HG02973 (cell line): ENCODE measurements around the gene IRF2BP2.

Experiments used
- ATAC-seq: cut with Tn5 transposase; IDR thresholded peaks from one replicate; pipeline ENCODE4 v1.9.1; 2021; ENCODE audit warnings: moderate library complexity; ENCODE audit not compliant: unreplicated experiment

Gene IRF2BP2

DNA sequence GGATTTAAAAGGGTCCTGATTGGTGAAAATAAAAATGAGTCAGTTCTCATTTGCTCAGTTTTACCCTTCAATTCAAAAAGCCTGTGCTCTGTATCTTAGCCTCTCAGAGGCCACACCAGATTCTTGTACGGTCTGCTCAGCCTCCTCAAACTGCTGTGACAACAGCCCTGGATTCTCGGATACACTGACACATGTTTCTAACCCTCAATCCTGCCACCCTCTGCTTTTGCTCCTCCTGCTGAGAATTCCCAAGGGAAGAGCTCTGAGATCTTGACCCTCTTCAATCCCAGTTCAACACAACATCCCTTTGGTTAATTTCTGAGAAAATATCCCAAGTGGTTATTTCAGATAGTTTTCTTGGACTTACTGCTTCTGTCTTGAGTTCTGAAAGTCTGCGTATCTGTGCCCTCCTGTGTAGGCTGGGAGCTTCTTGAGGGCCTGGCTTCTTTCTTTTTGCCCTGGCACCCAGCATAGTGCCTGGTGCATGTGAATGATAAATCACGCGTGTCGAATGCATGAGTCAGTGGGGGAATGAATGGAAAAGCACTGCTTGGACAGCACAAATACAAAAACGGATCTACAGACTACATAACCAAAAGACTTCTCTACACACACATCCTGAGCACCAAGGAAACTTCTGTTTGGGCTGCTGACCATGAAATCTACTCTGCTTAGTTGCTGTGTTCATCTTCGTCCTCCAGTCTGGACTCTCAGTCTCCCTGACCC lies 24.5 kb downstream of the IRF2BP2 start:
- no peak for ATAC-seq

DNA sequence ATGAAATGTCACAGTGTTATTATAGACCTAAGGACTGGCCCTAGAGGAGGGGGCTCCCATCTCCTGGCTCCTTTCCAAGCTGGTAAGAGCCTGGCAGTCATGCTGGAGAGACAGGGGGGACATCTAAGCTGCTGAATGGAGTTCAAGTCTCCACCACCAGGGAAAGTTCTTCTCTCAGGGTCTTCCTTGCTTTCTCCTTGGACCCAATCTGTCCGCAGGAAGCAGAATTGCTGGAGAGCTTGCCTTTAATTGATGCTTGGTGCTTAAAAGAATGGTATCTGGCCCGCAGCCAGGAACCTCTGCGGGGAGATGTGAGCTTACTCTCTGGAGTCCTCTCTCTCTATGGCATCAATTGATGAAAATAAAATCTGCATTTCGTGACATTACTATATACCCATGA lies 25.1 kb downstream of the IRF2BP2 start:
- no peak for ATAC-seq

DNA sequence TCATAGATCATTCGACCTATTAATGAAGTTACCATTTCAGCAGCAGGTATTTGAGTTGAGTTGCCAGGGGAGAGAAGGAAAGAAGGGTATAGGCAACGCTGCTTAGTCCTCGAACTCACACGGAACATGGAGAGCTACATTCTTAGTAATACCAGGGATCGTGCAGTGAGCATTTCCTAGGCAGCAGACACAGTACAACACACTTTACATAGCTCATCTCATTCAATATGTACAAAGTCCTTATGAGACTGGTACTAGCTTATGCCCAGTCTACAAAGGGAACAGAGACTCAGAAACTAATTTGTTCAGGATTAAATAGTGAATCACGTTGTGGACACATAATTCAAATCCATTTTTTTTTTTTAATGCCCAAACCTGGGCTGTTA lies 25.6 kb downstream of the IRF2BP2 start:
- ATAC-seq: no peak

DNA sequence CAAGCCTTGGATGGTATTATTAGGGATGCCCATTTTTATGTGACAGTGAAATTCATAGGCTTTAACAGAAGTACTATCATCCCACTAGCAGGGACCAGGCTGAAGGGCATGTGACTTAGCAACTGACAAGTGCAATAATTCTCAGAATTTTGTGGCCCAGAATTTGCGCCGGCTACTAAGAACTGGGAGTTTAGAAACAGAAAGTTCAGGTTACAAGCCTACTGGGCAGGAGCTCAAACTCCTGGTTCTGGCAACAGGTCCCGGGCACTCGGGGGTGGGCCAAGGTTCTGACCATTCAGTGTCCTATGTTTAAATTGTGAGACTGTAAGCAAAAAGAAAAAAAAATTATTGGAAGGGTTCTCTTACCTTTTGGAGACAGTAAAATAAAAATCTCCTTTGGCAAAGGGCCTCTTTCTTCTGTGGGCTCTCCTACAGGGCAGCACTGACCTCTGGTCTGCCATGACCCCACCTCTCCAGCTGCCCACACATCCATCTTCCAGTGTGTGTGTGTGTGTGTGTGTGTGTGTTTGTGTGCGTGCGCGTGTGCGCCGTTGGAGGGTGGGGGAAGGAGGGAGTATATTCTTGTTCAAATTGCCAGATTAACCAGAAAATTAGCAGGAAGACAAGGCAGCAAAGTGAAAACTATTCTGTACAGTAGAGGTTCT lies 26.1 kb downstream of the IRF2BP2 start:
- no peak for ATAC-seq

DNA sequence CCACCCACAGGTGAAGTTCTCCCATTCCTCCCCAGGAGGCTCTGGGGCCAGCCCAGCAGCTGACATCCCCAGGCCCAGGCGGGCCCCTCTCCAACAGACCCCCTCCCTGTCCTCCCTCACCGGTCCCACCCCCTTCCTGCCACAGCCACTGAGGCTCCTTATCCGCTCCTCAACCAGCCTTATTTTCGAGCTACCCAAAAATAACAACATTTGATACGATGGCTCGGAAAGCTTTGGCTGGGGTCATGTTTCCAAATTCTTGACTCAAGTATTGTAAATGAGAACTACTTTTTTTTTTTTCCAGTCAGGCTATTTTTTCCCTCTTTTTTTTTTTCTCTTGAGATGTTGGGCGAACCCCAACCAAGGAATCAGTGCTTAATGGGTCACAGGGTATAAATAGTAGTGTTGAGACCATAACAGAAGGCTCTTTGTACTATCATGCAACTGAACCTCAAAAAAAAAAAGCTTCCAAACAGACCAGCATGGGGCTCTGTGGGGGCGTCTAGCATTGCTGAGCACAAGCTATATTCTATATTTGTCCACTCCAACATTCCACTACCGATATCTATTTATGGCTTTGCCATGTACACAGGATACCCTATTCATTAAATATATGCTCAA lies 27.2 kb downstream of the IRF2BP2 start:
- no peak for ATAC-seq

DNA sequence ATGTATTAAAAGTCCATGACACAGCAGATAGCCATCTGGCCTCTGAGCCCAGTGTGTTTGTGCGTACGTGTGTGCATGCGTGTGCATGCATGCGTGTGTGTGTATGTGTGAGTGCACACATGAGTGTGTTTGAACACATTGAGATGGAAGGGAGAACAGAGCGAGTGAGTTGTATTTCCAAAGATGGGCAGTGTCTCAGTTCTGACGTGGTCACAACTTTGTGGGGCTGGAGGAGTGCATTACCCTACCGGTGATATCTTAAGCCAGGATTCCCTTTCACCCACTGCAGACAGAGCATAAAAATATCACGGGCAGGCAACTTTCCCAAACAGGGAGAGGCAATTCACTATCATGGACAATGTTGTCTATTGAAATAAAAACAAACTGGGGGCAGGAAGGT lies 27.8 kb downstream of the IRF2BP2 start:
- no peak for ATAC-seq

DNA sequence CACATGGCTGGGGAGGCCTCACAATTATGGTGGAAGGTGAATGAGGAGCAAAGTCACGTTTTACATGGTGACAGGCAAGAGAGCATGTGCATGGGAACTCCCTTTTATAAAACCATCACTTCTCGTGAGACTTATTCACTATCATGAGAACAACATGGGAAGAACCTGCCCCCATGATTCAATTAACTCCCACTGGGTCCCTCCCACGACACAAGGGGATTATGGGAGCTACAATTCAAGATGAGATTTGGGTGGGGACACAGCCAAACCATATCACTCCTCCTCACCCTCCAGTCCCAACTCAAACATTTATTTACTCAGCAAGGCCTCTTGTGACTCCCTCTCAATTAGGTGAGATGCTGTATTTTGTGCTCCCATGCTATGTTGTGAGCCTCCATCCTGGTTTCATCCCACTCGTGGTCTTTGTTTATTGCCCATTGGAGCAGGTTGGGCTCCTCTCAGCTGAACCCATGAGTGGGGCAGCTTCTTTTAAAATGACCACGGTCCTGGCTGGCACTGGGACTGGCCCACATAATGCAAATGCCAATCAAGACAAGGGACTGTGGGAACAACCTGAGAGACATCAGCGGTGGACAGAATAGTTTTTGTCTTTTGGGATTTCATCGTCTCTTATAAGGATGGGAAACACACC lies 28.8 kb downstream of the IRF2BP2 start:
- no peak for ATAC-seq

DNA sequence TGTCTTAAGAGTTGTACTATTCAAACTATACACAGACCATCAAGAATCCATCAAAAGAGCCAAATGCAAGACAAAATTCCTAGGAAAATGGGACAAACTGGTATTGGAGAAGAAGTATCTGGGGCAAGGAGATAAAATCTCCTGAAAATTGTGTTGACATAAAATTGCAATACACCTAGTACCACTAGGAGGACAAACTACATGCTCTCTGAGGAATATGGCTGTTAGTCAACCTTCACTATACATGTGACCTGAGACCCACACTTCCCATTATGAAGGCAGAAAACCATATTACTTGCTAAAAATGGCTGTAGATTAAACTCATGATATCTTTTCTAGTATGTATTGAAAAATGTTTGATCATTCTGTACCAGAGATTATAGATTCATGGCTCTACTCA lies 30.0 kb downstream of the IRF2BP2 start:
- ATAC-seq: no peak

DNA sequence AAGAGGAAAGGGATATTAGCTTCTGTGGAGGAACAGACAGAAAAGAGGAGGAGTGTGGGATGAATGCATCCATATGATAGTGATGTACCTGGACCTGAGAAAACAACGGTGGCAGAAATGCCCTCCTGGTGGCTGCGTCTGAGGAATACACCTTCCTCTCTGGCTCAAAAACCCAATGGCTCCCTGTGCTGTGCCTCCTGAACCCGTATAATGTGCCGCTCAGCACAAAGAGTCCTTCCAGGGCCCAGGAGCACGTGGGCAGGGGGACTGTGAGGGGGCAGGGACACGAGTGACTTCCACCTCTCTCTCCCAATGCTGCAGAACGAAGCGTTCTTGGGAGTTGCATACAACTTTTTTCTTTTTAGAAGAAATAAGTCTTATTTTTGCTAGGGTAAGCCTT lies 31.2 kb downstream of the IRF2BP2 start:
- no peak for ATAC-seq

DNA sequence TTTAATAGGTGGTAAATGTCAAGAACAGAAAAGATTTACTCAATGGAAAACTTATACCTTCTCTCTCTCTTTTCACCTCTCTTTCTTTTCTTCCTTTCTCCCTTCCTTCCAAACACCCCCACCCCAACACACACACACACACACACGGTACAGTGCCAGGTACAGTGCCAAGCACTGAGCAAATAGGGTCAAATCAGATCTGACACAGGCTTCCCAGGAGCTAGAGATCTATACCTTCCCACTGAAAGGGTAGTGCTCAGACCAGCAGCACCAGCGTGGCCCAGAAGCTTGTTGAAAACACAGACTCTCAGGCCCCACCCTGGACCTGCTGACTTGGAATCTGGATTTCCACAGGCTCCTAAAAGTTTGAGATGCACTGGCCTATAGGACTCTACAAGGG lies 31.9 kb downstream of the IRF2BP2 start:
- ATAC-seq: no peak

DNA sequence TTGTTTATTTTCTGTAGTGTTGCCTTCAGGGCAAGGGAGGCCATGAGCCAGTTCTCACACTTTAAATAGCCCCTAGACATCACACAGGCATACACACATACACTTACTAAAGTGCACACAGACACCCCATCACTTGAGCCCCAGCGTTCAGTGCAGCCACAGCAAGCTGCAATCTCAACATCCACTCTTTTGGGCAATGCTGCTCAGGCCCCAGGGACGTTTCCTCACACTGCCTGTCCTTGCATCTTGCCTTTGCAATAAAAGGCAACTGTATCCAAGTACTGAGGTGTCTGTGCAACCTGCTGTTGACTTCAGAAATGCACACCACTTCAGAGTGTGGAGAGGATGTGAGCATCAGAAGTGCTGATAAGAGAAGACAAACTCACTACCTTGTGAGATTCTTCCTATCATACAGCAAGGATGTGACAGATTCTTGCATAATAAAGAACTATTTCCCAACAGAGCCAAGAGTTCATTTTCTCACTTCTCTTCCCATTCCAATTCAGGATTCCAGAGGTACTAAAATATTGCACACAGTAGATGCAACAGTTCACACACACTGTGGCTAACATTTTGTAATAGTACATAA lies 36.2 kb downstream of the IRF2BP2 start:
- no peak for ATAC-seq

DNA sequence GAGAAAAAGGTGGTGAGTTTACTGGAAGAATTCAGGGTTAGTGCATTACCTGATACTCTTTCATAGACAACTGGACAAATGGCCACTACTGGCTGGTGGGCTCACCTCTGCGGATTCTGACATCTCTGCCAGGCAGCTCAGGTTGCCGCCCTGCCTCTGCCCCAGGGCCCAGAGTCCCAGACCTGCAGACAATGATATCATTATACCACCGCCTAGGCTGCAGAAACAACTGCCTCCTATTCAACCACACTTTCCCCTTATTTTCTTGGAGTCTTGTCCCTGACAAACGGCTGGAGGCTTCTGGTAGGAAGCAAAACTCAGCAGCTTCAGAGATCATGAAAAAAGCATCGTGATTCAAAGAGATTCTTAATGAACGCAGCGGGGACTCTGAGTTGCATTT lies 37.0 kb downstream of the IRF2BP2 start:
- no peak for ATAC-seq

DNA sequence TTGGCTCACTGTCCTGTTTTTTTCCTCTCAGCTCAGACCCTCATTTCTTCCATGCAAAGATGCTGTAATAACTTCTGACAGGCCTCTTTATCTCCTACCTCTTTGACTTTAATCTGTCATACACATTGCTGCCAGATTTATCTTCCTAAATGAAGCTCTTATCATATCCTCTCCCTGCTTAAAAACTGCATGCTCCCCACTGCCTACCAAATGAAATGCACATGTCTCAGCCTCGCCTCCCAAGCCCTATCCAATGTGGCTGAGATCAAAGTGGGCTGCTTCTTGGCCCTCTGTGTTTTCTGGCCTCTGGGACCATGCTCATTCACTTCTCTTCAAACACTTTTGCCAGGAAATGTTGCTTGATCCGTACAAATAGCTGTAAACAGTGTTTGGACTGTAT lies 38.3 kb downstream of the IRF2BP2 start:
- ATAC-seq: no peak

DNA sequence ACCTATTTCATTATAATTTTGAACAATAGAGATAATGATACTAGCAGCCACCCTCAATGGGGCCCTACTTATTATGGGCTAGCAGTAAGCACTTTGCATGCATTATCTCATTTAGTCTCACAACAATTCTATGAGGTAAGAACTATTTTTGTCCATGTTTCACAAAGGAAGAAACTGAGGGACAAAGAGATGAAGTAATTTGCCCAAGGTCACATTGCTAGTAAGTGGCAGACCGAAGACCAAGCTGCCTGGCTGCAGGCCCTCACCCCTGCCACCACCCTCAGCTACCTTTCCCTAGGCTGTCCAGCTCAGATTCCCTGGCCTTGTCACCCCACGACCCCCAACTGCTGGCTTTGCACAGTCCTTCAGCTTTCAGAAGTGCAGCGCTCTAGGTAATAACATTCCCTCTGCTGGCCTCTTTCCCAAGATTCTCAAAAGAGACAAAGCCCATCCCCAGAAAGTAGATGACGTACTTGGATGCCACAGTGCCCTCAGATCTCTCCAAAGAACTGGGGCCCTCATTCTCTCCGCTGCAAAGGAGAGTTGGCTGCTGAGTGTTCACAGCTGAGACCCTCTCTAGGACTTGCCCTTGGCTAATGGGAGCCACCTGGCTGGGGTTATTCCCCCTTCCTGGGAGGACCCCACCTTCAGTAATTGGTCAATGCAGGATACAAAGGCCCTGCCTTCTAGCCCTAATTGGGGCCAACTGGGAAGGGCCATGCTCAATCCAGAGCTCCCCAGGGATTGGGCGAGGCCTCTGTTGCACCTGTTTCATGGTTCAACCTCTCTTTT lies 39.5 kb downstream of the IRF2BP2 start:
- ATAC-seq: no peak

DNA sequence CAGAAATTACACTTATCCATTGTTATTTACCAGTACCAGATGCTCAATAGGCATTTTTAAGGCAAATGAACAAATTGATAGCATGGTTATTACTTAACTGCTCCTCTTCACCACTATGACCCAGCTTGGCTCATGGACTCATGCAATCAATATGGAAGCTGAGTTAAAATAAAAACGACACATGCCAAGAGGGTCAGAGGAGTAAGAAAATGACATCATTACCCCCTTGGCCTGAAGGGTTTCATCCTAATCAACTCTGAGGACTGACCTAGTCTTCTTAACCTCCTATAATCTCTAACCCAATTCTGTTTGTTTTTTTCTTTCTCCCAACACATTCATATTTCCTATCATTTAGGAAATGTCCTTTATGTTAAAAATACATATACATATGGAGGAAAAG lies 41.6 kb downstream of the IRF2BP2 start:
- ATAC-seq: no peak

DNA sequence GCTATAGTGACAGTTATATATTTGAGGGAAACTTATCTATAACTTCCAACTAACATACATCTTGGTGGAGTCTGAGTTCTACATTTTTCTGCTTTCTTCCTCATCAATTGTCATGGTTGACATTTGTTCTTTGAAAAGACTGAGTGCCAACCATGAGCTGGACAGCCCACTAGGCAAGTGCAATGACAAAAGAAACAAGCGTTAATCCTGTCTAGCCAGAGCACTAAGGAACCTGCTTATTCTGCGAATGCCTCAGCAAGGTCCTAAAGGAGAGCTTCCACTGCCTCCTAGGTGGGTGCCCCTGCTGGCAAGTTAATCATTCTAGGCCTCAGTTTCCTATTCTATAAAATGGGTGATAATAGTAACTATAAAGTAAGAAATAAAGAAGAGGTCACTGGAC lies 44.8 kb downstream of the IRF2BP2 start:
- no peak for ATAC-seq

DNA sequence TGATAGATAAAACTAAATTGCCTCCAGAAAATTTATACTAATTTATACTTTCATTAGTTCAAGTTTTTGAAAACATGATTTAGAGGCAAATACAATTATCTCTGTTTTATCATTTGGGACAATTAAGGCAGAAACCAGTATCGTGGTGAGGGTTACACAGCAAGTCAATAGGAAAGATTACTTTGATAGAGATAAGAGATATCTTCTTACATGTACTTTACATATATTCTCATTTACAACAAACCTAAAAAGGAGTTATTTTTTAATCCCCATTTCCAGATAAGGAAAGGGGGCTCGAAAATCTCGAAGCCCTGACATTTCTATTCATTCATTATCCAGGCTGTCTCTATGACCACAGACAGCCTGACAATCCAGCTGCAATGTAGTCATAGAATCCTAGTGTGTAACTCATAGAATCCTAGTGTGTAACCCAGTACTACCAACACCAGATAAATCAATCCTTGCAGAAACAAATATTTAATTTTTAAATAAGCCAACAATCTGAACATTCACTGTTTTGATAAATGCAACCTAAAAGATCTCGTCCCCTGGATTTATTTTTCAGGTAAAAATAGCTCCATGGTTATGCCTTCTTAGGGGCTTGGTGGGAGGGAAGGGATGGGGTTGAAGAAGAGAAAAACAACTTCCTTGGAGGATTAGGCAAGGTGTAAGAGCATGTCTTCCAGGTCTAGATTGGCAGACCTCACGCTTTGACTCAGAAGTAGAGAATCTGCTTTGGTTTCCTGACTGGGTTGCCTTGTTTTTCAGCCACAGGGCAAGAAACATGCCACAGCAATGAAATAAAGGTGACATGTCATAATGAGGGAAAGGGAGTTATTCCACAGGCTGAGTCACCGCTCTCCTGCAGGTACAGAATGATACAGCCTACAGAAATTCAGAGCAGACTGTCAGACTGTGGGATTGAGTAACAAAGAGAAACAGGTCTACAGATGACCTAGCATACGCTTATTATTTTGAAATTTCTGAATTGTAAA lies 45.6 kb downstream of the IRF2BP2 start:
- no peak for ATAC-seq

DNA sequence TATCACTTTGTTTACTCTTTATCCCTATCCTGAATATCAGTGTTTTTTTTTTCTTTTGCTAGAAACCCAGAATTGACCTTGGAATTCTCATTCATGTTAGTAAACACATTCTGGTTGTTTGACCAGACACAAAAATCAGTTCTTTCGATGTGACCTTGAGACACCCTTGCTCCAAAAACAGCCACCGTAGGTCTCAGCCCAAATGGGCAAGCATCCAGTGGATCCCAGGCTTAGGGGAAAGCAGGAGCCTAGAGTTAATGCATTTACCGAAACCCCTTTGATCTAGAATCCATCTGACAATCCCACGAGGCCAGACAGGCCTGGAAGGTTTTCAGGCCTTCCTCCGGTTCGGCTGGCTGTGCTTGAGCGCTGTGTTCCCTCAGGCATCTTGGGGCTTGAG lies 47.6 kb downstream of the IRF2BP2 start:
- ATAC-seq: no peak

DNA sequence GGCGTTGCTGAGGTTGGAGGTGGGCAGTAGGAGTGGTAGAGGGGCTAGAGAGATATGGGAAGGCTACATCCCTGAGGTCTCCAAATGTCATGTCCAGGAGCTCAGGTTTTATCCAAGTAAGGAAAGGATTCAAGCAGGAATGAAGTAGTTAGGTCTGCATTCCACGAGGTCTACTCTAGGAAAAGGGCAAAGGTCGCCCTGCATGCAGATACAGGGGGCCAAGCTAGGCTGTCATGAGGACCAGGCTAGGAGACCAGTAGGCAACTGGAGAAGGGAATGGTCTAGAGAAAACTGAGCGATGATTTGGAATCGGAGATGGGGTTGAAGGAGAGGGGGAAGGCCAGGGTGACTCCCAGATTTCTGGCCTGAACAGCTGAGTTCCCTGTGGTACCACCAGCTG lies 48.7 kb downstream of the IRF2BP2 start:
- no peak for ATAC-seq
